ENCODE measurements around the gene MAD1L1. TPM values are rescaled to one million over a fixed set of nuclear protein-coding genes. Genes with fewer than 3 reads are reported as not detected.

Gene MAD1L1
- total and polyA plus RNA-seq, 3 donors from 2014 or later: 63.1 to 149 (median 94.6) TPM

GRCh38 chr7:1917221-1918062 lies 315.3 kb downstream of the MAD1L1 start:
- no peaks in the 10 kb centered on the region for H3K36me3 ChIP-seq (ENCODE audit: low read depth, missing control alignments)
- no peaks in the 10 kb centered on the region for H3K9me3 ChIP-seq
- no peak overlapping the region for H3K4me3 ChIP-seq
- DNase-seq: no peak
- intact Hi-C loops (cut with DNase I; ENCODE audit: low total_unique reads): no loop called here
- no peak overlapping the region for H3K27ac ChIP-seq
- 85 to 91% methylated on average over 16 to 31 of the region's 31 CpGs for WGBS, 2 donors
- peaks cover 11% of the 10 kb centered on the region for H3K4me1 ChIP-seq
- TF ChIP-seq POLR2A (IDR thresholded peaks at IDR 0.05): no peak
- TF ChIP-seq CTCF (IDR thresholded peaks at IDR 0.05): no peak
- H3K27me3 ChIP-seq: no peaks in the 10 kb centered on the region

GRCh38 chr7:1916601-1916970 lies 316.2 kb downstream of the MAD1L1 start:
- DNase-seq: no peak
- intact Hi-C loops (cut with DNase I; ENCODE audit: low total_unique reads): no loop called here
- Histone ChIP-seq H3K9me3 (no peaks in the 10 kb centered on the region), H3K27me3 (no peaks in the 10 kb centered on the region), H3K36me3 (ENCODE audit: low read depth, missing control alignments) (no peaks in the 10 kb centered on the region), H3K27ac (no peak overlapping the region), H3K4me3 (no peak overlapping the region), H3K4me1 (peaks cover 11% of the 10 kb centered on the region)
- TF ChIP-seq POLR2A (IDR thresholded peaks at IDR 0.05) (no peak), CTCF (IDR thresholded peaks at IDR 0.05) (no peak)
- WGBS, 2 donors: 94 to 100% methylated on average over 4 to 16 of the region's 16 CpGs

GRCh38 chr7:1915956-1916600 lies 316.7 kb downstream of the MAD1L1 start:
- H3K36me3 ChIP-seq (ENCODE audit: low read depth, missing control alignments): no peaks in the 10 kb centered on the region
- TF ChIP-seq POLR2A (IDR thresholded peaks at IDR 0.05): no peak
- peaks cover 11% of the 10 kb centered on the region for H3K4me1 ChIP-seq
- intact Hi-C loops (cut with DNase I; ENCODE audit: low total_unique reads): no loop called here
- no peak for DNase-seq
- no peaks in the 10 kb centered on the region for H3K27me3 ChIP-seq
- 85 to 91% methylated on average over 28 of the region's 28 CpGs for WGBS, 2 donors
- no peak overlapping the region for H3K27ac ChIP-seq
- H3K9me3 ChIP-seq: no peaks in the 10 kb centered on the region
- H3K4me3 ChIP-seq: no peak overlapping the region

GRCh38 chr7:1915326-1915725 lies 317.4 kb downstream of the MAD1L1 start:
- H3K9me3 ChIP-seq: no peaks in the 10 kb centered on the region
- no peak for TF ChIP-seq CTCF (IDR thresholded peaks at IDR 0.05)
- peaks cover 11% of the 10 kb centered on the region for H3K4me1 ChIP-seq
- no peaks in the 10 kb centered on the region for H3K27me3 ChIP-seq
- no peak overlapping the region for H3K4me3 ChIP-seq
- WGBS, 2 donors: 93 to 95% methylated on average over 30 of the region's 30 CpGs
- no peaks in the 10 kb centered on the region for H3K36me3 ChIP-seq (ENCODE audit: low read depth, missing control alignments)
- DNase-seq: no peak
- no peak overlapping the region for H3K27ac ChIP-seq
- intact Hi-C loops (cut with DNase I; ENCODE audit: low total_unique reads): no loop called here

GRCh38 chr7:1914743-1915142 lies 318.0 kb downstream of the MAD1L1 start:
- intact Hi-C loops (cut with DNase I; ENCODE audit: low total_unique reads): no loop called here
- no peak for TF ChIP-seq CTCF (IDR thresholded peaks at IDR 0.05)
- H3K4me3 ChIP-seq: no peak overlapping the region
- no peaks in the 10 kb centered on the region for H3K27me3 ChIP-seq
- H3K27ac ChIP-seq: no peak overlapping the region
- DNase-seq: no peak
- H3K36me3 ChIP-seq (ENCODE audit: low read depth, missing control alignments): no peaks in the 10 kb centered on the region
- H3K4me1 ChIP-seq: peaks cover 11% of the 10 kb centered on the region
- WGBS, 2 donors: 86 to 89% methylated on average over 8 to 9 of the region's 9 CpGs
- no peaks in the 10 kb centered on the region for H3K9me3 ChIP-seq
